Measurements from ENCODE around the gene WWC2.
A peak's percentile ranks its signal among the peaks of the same experiment; 100 is the strongest.

Gene WWC2

GRCh38 chr4:183348706-183349659 is 249.9 kb downstream of the WWC2 start:
- Histone ChIP-seq H3K9me3 (ENCODE audit: severe bottlenecking) (no peaks in the 10 kb centered on the region), H3K4me3 (ENCODE audit: low read depth, low read length) (no peak overlapping the region), H3K36me3 (no peaks in the 10 kb centered on the region), H3K27ac (no peak overlapping the region), H3K27me3 (ENCODE audit: insufficient read depth, low read depth, severe bottlenecking) (no peaks in the 10 kb centered on the region)
- no peak for DNase-seq
- TF ChIP-seq, protein P1, sequence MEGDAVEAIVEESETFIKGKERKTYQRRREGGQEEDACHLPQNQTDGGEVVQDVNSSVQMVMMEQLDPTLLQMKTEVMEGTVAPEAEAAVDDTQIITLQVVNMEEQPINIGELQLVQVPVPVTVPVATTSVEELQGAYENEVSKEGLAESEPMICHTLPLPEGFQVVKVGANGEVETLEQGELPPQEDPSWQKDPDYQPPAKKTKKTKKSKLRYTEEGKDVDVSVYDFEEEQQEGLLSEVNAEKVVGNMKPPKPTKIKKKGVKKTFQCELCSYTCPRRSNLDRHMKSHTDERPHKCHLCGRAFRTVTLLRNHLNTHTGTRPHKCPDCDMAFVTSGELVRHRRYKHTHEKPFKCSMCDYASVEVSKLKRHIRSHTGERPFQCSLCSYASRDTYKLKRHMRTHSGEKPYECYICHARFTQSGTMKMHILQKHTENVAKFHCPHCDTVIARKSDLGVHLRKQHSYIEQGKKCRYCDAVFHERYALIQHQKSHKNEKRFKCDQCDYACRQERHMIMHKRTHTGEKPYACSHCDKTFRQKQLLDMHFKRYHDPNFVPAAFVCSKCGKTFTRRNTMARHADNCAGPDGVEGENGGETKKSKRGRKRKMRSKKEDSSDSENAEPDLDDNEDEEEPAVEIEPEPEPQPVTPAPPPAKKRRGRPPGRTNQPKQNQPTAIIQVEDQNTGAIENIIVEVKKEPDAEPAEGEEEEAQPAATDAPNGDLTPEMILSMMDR (IDR thresholded peaks at IDR 0.05; ENCODE audit: low read depth, low read length) = no peak

DNA sequence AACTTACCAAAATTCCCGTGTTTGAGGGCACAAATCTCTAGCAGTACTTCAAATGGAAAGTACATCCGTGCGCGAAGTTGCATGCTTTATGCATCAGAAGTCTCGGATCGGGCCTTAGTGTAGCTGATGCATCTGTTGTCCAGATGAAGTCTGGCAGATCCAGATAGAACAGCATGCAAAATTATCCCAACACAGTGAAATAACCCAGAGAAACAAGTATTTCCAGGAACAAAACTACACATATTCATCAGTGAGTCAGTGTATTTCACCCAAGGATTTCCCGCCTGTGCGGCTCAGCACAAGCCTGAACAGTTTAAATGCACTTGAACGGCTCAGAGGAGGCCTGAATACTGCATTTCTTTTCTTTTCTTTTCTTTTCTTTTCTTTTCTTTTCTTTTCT is 250.6 kb downstream of the WWC2 start:
- Histone ChIP-seq H3K27me3 (ENCODE audit: insufficient read depth, low read depth, severe bottlenecking) (no peaks in the 10 kb centered on the region), H3K36me3 (no peaks in the 10 kb centered on the region), H3K4me3 (ENCODE audit: low read depth, low read length) (no peak overlapping the region), H3K27ac (no peak overlapping the region), H3K9me3 (ENCODE audit: severe bottlenecking) (no peaks in the 10 kb centered on the region)
- TF ChIP-seq, protein P1 (IDR thresholded peaks at IDR 0.05; ENCODE audit: low read depth, low read length) = no peak
- DNase-seq = no peak

DNA sequence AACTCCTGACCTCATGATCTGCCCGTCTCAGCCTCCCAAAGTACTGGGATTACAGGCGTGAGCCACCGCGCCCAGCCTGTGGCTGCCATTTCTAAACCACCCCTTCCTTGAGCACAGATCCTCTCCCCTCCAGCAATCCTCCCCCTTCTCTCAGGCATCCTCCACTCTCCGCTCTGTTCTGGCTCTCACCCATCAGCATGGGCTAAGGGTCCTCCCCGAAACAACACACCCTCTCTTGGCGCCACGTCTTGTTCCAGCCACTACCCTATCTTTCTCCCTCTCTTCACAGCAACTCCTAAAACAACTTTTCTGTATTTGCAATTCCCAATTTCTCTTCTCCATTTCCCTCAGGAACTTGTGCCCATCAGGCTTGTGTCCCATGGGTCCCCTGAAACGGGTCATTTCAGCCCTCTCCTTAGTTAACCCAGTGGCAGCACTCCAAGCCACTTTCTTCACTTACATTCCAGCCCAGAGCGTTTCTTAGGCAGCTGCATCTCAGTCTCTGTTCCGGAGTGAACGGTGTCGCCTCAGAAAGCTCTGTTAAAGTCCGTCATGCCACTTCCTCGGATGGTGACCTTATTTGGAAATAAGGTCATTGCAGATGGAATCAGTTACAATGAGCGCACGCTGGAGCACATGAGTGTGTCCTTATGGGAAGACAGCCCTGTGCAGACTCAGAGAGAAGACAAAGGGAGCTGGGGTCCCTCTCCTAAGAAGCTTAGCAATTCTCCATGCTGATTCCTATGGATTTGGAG is 251.4 kb downstream of the WWC2 start:
- Histone ChIP-seq H3K27me3 (ENCODE audit: insufficient read depth, low read depth, severe bottlenecking) (no peaks in the 10 kb centered on the region), H3K9me3 (ENCODE audit: severe bottlenecking) (no peaks in the 10 kb centered on the region), H3K27ac (no peak overlapping the region), H3K36me3 (no peaks in the 10 kb centered on the region), H3K4me3 (ENCODE audit: low read depth, low read length) (no peak overlapping the region)
- no peak for DNase-seq
- TF ChIP-seq, protein P1 (IDR thresholded peaks at IDR 0.05; ENCODE audit: low read depth, low read length) = no peak

DNA sequence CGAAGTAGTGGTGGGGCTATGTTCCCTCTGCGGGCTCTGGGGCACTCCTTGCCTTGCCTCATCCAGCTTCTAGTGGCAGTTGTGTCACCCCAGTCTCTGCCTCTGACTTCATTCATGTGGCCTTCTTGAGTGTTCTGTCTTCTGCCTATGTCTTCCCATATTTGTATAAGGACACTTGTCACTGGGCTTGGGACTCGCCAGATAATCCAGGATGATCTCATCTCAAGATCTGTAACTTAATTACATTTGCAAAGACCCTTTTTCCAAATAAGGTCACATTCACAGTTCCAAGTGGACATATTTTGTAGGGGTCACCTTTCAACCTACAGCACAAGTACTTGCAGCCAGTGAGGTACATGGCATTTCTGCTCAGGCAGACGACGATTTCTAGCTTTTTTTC is 253.5 kb downstream of the WWC2 start:
- TF ChIP-seq, protein P1 (IDR thresholded peaks at IDR 0.05; ENCODE audit: low read depth, low read length) = no peak
- Histone ChIP-seq H3K36me3 (no peaks in the 10 kb centered on the region), H3K9me3 (ENCODE audit: severe bottlenecking) (no peaks in the 10 kb centered on the region), H3K27me3 (ENCODE audit: insufficient read depth, low read depth, severe bottlenecking) (no peaks in the 10 kb centered on the region), H3K4me3 (ENCODE audit: low read depth, low read length) (no peak overlapping the region), H3K27ac (peak overlapping the region; percentile 42)
- DNase-seq = peak; percentile 56

GRCh38 chr4:183353557-183353956 is 254.5 kb downstream of the WWC2 start:
- TF ChIP-seq, protein P1 (IDR thresholded peaks at IDR 0.05; ENCODE audit: low read depth, low read length) = peak; percentile 33; the same call in 1 of the 2 replicates
- no peaks in the 10 kb centered on the region for H3K27me3 ChIP-seq (ENCODE audit: insufficient read depth, low read depth, severe bottlenecking)
- no peaks in the 10 kb centered on the region for H3K9me3 ChIP-seq (ENCODE audit: severe bottlenecking)
- H3K36me3 ChIP-seq = no peaks in the 10 kb centered on the region
- DNase-seq = no peak
- H3K27ac ChIP-seq = no peak overlapping the region; the same call in 1 of the 2 replicates
- H3K4me3 ChIP-seq (ENCODE audit: low read depth, low read length) = no peak overlapping the region
